Measurements from ENCODE around the gene UBE2K. TPM values are rescaled to one million over a fixed set of nuclear protein-coding genes. Genes with fewer than 3 reads are reported as not detected.
"Not testable (repeated sequence)": the region's sequence is repeated elsewhere in the genome, so short reads cannot be mapped to it uniquely, and the experiment has no call there.

Gene UBE2K
- total RNA-seq, 1 experiment from 2014 or later: 13.3 TPM

DNA sequence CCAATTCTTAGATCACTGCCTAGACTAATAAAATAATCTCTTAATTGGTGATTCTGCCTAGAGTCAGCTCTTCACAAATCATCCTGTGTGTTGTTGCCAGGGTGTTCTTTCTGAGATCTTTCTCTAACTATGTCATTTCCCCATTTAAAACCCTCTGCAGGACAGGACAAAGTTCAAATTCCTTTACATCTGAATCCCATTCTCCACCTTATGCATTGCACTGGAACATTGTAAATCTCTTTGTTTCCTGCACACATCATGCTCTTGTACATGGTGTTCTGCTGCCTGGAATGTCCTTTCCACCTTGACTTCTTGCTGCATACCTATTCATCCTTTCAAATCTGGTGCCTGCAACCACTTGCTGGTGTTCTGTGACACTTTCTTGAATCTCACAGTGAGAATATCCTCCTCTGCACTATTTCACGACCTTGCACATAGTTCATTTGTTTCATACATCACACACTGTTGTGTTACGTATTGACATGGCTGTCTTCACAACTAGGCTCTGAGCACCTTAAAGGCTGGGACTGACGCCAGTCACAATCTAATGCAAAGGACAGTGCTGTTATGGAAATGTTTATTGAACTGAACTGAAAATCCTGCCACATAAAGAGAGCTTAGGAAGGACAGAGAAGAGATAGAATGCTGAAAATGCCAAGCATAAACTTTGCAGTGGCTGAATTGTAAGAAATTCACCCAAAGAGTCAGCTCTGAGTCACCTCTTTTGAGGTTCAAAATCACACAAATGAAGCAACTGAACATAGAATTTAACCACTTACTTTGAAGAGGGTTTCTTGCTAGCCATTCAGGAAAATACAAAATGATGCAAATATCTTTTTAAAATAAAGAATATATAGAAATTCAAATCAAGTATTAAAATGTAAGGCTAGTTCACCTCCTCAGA is 32.9 kb upstream of the UBE2K start:
- Histone ChIP-seq H3K27me3 (replicated peaks) (no peaks in the 10 kb centered on the region), H3K4me1 (replicated peaks) (peaks cover 10% of the 10 kb centered on the region), H3K4me3 (no peak overlapping the region), H3K9me3 (replicated peaks) (no peaks in the 10 kb centered on the region), H3K27ac (no peak overlapping the region), H3K36me3 (no peaks in the 10 kb centered on the region)
- DNase-seq (ENCODE audit: low read depth in 1 of 2, low spot score in 2 of 2): peak in 1 of 2 experiments; percentile 27

- Histone ChIP-seq H3K4me3 (no peak overlapping the region), H3K4me1 (replicated peaks) (peaks cover 10% of the 10 kb centered on the region), H3K36me3 (no peaks in the 10 kb centered on the region), H3K9me3 (replicated peaks) (no peaks in the 10 kb centered on the region), H3K27ac (no peak overlapping the region), H3K27me3 (replicated peaks) (no peaks in the 10 kb centered on the region)
- DNase-seq (ENCODE audit: low read depth in 1 of 2, low spot score in 2 of 2): no peak
Measured at GRCh38 chr4:39667706-39668105, 30.2 kb upstream of the UBE2K start.

GRCh38 chr4:39668887-39669286 is 29.0 kb upstream of the UBE2K start:
- peaks cover 10% of the 10 kb centered on the region for H3K4me1 ChIP-seq (replicated peaks)
- H3K27ac ChIP-seq: no peak overlapping the region
- no peak for DNase-seq (ENCODE audit: low read depth in 1 of 2, low spot score in 2 of 2)
- H3K36me3 ChIP-seq: no peaks in the 10 kb centered on the region
- H3K4me3 ChIP-seq: no peak overlapping the region
- H3K9me3 ChIP-seq (replicated peaks): no peaks in the 10 kb centered on the region
- no peaks in the 10 kb centered on the region for H3K27me3 ChIP-seq (replicated peaks)

DNA sequence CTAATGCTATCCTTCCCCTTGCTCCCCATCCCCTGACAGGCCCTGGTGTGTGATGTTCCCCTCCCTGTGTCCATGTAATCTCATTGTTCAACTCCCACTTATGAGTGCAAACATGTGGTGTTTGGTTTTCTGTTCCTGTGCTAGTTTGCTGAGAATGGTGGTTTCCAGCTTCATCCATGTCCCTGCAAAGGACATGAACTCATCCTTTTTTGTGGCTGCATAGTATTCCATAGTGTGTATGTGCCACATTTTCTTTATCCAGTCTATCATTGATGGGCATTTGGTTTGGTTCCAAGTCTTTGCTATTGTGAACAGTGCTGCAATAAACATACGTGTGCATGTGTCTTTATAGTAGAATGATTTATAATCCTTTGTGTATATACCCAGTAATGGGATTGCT is 27.6 kb upstream of the UBE2K start:
- H3K27ac ChIP-seq; H3K4me1 ChIP-seq (replicated peaks); H3K4me3 ChIP-seq; DNase-seq (ENCODE audit: low read depth in 1 of 2, low spot score in 2 of 2); H3K27me3 ChIP-seq (replicated peaks); H3K36me3 ChIP-seq; H3K9me3 ChIP-seq (replicated peaks): not testable (repeated sequence)

DNA sequence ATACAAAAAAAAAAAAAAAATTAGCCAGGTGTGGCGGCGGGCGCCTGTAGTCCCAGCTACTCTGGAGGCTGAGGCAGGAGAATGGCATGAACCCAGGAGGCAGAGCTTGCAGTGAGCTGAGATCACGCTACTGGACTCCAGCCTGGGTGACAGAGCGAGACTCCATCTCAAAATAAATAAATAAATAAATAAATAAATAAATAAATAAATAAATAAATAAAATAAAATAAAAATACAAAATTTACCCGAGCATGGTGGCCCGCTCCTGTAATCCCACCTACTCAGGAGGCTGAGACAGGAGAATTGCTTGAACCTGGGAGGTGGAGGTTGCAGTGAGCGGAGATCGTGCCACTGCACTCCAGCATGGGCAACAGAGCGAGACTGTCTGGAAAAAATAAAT is 22.3 kb upstream of the UBE2K start:
- not testable (repeated sequence) for H3K9me3 ChIP-seq (replicated peaks); H3K27me3 ChIP-seq (replicated peaks); DNase-seq (ENCODE audit: low read depth in 1 of 2, low spot score in 2 of 2)

GRCh38 chr4:39681003-39681402 is 16.9 kb upstream of the UBE2K start:
- H3K4me1 ChIP-seq (replicated peaks); DNase-seq (ENCODE audit: low read depth in 1 of 2, low spot score in 2 of 2); H3K9me3 ChIP-seq (replicated peaks); H3K27ac ChIP-seq; H3K36me3 ChIP-seq; H3K4me3 ChIP-seq; H3K27me3 ChIP-seq (replicated peaks): not testable (repeated sequence)

More for the DNA sequence above, 22.3 kb upstream of the UBE2K start:
- not testable (repeated sequence) for H3K36me3 ChIP-seq; H3K4me3 ChIP-seq; H3K4me1 ChIP-seq (replicated peaks); H3K27ac ChIP-seq

DNA sequence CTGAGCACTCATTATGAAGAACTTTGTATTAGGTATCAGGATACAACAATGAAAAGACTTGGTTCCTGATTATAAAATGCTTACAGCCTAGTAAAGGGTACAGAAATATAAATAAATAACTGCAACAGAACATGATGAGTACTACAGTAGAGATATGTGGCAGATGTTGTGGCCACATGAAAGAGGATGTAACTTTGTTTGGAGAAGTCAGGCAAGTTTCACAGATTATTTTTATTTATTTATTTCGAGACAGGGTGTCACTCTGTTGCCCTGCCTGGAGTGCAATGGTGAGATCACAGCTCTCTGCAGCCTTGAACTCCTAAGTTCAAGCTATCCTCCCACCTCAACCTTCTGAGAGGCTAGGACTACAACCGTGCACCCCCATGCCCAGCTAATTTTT is 15.8 kb upstream of the UBE2K start:
- no peak for DNase-seq (ENCODE audit: low read depth in 1 of 2, low spot score in 2 of 2)
- H3K9me3 ChIP-seq (replicated peaks): no peaks in the 10 kb centered on the region

DNA sequence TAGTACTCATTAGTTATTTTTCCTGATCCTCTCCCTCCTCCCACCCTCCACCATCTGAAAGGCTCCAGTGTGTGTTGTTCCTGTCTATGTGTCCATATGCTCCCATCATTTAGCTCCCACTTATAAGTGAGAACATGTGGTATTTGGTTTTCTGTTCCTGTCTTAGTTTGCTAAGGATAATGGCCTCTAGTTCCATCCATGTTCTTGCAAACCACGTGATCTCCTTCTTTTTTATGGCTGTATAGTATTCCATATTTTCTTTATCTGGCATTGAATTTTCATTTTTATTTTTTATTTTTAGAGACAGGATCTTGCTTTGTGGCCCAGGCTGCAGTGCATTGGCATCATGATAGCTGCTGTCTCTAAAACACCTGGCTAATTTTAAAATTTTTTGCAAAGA is 11.9 kb upstream of the UBE2K start:
- Histone ChIP-seq H3K27ac (no peak overlapping the region), H3K4me1 (replicated peaks) (no peaks in the 10 kb centered on the region), H3K4me3 (no peak overlapping the region), H3K9me3 (replicated peaks) (no peaks in the 10 kb centered on the region), H3K27me3 (replicated peaks) (no peaks in the 10 kb centered on the region), H3K36me3 (no peaks in the 10 kb centered on the region)
- no peak for DNase-seq (ENCODE audit: low read depth in 1 of 2, low spot score in 2 of 2)

More for the DNA sequence above, 15.8 kb upstream of the UBE2K start:
- H3K4me1 ChIP-seq (replicated peaks): peaks cover 6% of the 10 kb centered on the region
- no peaks in the 10 kb centered on the region for H3K27me3 ChIP-seq (replicated peaks)
- no peaks in the 10 kb centered on the region for H3K36me3 ChIP-seq
- no peak overlapping the region for H3K4me3 ChIP-seq
- no peak overlapping the region for H3K27ac ChIP-seq

GRCh38 chr4:39687014-39687413 is 10.9 kb upstream of the UBE2K start:
- H3K27me3 ChIP-seq (replicated peaks): no peaks in the 10 kb centered on the region
- no peaks in the 10 kb centered on the region for H3K4me1 ChIP-seq (replicated peaks)
- no peak for DNase-seq (ENCODE audit: low read depth in 1 of 2, low spot score in 2 of 2)
- no peak overlapping the region for H3K4me3 ChIP-seq
- no peaks in the 10 kb centered on the region for H3K36me3 ChIP-seq
- no peaks in the 10 kb centered on the region for H3K9me3 ChIP-seq (replicated peaks)
- no peak overlapping the region for H3K27ac ChIP-seq

- Histone ChIP-seq H3K4me3 (no peak overlapping the region), H3K27ac (no peak overlapping the region), H3K36me3 (no peaks in the 10 kb centered on the region), H3K9me3 (replicated peaks) (no peaks in the 10 kb centered on the region), H3K27me3 (replicated peaks) (no peaks in the 10 kb centered on the region), H3K4me1 (replicated peaks) (no peaks in the 10 kb centered on the region)
- no peak for DNase-seq (ENCODE audit: low read depth in 1 of 2, low spot score in 2 of 2)
Measured at GRCh38 chr4:39689970-39690369, 8.0 kb upstream of the UBE2K start.

DNA sequence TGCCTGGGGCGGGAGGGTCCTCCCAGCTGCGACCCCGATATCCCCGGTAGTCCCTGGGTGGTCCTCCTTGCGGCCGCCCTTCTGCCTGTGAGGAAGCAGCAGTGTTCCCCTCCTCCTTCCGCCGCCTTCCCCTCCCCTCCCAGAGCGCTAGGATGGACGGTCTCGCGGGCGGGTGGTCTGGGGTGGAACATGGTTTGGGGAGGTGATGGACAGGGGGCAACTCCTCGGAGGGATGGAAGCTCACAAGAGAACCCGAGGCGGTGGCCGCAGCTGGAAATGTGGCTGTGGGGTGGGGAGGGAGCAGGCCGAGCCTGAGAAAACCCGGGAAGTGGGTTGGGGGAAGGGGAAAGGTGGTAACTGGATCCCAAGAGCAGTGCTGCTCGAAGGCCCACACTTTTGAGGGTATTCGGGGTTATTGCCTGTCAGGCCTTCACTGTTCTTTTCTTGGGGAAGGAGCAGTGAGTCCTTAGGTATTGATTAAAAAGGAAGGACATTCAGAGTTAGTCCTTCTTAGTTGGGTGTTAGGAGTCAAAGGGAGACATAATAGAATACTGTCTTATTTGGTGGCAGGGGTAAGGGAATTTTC is 581 bp downstream of the UBE2K start:
- peak overlapping the region; percentile 68 for H3K27ac ChIP-seq
- peaks cover 10% of the 10 kb centered on the region for H3K36me3 ChIP-seq
- no peaks in the 10 kb centered on the region for H3K27me3 ChIP-seq (replicated peaks)
- peak in 1 of 2 experiments; percentile 39 for DNase-seq (ENCODE audit: low read depth in 1 of 2, low spot score in 2 of 2)
- H3K9me3 ChIP-seq (replicated peaks): no peaks in the 10 kb centered on the region
- peaks cover 4% of the 10 kb centered on the region; the same call in 1 of the 2 replicates for H3K4me1 ChIP-seq (replicated peaks)
- H3K4me3 ChIP-seq: peak overlapping the region; percentile 71

DNA sequence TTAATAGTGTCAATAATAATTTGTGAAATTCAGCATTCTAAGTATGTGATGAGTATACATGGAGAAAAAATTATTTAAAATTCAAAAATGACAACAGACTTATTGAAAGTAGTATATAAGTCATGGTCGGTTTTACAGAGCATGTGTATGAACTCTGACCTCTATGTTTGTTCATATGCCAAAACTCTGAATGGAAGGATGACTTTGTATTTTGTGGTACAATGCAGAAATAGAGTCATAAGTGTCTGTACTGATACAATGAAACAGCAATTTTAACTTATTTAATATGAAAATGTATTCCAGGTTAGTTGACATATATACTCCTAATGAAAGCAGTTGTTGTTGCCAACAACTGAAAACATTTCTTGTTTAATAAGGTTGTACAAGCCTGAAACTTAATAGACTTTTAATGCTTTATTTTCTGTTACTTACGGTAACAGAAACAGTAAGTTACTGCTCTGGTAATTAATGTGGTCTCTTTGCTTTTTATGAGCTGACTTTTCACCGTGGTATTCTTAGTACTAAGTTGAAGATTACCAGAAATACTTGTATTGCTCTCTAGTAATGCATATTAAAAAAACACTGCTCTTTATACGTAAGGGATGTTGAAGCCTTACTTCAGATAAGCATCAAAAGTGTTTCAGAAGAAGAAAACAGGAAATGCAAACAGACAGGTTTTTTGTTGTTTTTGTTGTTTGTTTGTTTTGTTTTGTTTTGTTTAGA is 1.9 kb downstream of the UBE2K start:
- no peak overlapping the region for H3K27ac ChIP-seq
- peaks cover 10% of the 10 kb centered on the region for H3K36me3 ChIP-seq
- H3K4me1 ChIP-seq (replicated peaks): peaks cover 4% of the 10 kb centered on the region; the same call in 1 of the 2 replicates
- DNase-seq (ENCODE audit: low read depth in 1 of 2, low spot score in 2 of 2): no peak
- no peak overlapping the region; the same call in 1 of the 2 replicates for H3K4me3 ChIP-seq
- no peaks in the 10 kb centered on the region for H3K9me3 ChIP-seq (replicated peaks)
- no peaks in the 10 kb centered on the region for H3K27me3 ChIP-seq (replicated peaks)

- Histone ChIP-seq H3K36me3 (peaks cover 10% of the 10 kb centered on the region), H3K9me3 (replicated peaks) (no peaks in the 10 kb centered on the region), H3K4me3 (no peak overlapping the region), H3K4me1 (replicated peaks) (peaks cover 4% of the 10 kb centered on the region; the same call in 1 of the 2 replicates), H3K27me3 (replicated peaks) (no peaks in the 10 kb centered on the region), H3K27ac (no peak overlapping the region)
- DNase-seq (ENCODE audit: low read depth in 1 of 2, low spot score in 2 of 2): no peak
Measured at GRCh38 chr4:39700554-39700953, 2.6 kb downstream of the UBE2K start.

DNA sequence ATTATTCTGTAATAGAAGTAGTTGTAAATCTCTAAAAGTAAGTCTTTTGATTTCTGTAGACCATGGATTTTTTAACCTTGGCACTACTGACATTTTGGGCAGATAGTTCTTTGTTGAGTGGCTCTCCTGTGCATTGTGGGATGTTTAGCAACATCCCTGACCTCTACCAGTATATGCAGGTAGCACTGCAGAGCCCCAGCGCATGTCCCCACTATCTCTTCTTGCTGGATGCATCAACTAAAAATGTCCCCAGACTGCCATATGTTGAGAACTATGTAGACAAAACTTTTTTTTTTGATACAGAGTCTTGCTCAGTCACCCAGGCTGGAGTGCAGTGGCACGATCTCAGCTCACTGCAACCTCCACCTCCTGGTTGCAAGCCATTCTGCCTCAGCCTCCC is 4.8 kb downstream of the UBE2K start:
- peaks cover 18% of the 10 kb centered on the region for H3K4me1 ChIP-seq (replicated peaks)

More for the DNA sequence above, 4.8 kb downstream of the UBE2K start:
- peaks cover 10% of the 10 kb centered on the region for H3K36me3 ChIP-seq
- H3K4me3 ChIP-seq: no peak overlapping the region
- no peaks in the 10 kb centered on the region for H3K9me3 ChIP-seq (replicated peaks)
- no peak for DNase-seq (ENCODE audit: low read depth in 1 of 2, low spot score in 2 of 2)
- no peaks in the 10 kb centered on the region for H3K27me3 ChIP-seq (replicated peaks)
- H3K27ac ChIP-seq: no peak overlapping the region
